ENCODE measurements around the gene ANP32B. TPM values are rescaled to one million over a fixed set of nuclear protein-coding genes. Genes with fewer than 3 reads are reported as not detected.

The ANP32B gene
- total RNA-seq, 3 donors from 2014 or later (not counting 1 experiment from before 2014, with no cell fraction given), result 89.9 to 107 (median 100) TPM

- Histone ChIP-seq H3K9me3 (ENCODE audit: control insufficient read depth, insufficient read depth, low read length) (no peaks in the 10 kb centered on the region), H3K27me3 (ENCODE audit: control insufficient read depth, insufficient read depth, low read length) (no peaks in the 10 kb centered on the region), H3K27ac (ENCODE audit: low read length) (no peak overlapping the region), H3K4me1 (ENCODE audit: control insufficient read depth, insufficient read depth, low read length) (peaks cover 4% of the 10 kb centered on the region), H3K4me3 (ENCODE audit: low read length) (no peak overlapping the region), H3K36me3 (ENCODE audit: control insufficient read depth, insufficient read depth, low read length) (no peaks in the 10 kb centered on the region)
- WGBS (ENCODE audit: insufficient coverage), result 35% methylated on average over 18 of the region's 20 CpGs
- intact Hi-C loops (cut with micrococcal nuclease), result loop anchor here (1.0 to 10.0 kb wide), 3 partner anchors 53 to 320 kb away; partner anchors contain the start of gene ANP32B
- H3K9me3 Mint-ChIP-seq, result no peaks in the 10 kb centered on the region
- peaks cover 0 to 5% of the 10 kb centered on the region in 2 donors for H3K27me3 Mint-ChIP-seq (ENCODE audit: low read depth in 2 of 2)
- no peaks in the 10 kb centered on the region for H3K36me3 Mint-ChIP-seq
- H3K27ac Mint-ChIP-seq, result peak overlapping the region in 1 of 2 donors; percentile 42
- TF ChIP-seq CTCF (IDR thresholded peaks at IDR 0.05), result peak; percentile 78
- H3K4me3 Mint-ChIP-seq, result no peak overlapping the region
- peak; percentile 82 to 97 for DNase-seq
- peaks cover 7 to 9% of the 10 kb centered on the region in 2 donors for H3K4me1 Mint-ChIP-seq
- ATAC-seq, result peak; percentile 96 to 100 (median 100)
Measured at GRCh38 chr9:98034593-98035546, 51.7 kb downstream of the ANP32B start.

GRCh38 chr9:98037357-98037756, 54.2 kb downstream of the ANP32B start:
- no peak overlapping the region for H3K27ac ChIP-seq (ENCODE audit: low read length)
- no peaks in the 10 kb centered on the region for H3K36me3 ChIP-seq (ENCODE audit: control insufficient read depth, insufficient read depth, low read length)
- intact Hi-C loops (cut with micrococcal nuclease), result loop anchor here (10.0 kb wide), 1 partner anchor 323 kb away; no protein-coding TSS in a partner anchor
- Mint-ChIP-seq H3K36me3 (no peaks in the 10 kb centered on the region), H3K27ac (no peak overlapping the region), H3K4me3 (no peak overlapping the region), H3K27me3 (ENCODE audit: low read depth in 2 of 2) (peaks cover 0 to 6% of the 10 kb centered on the region in 2 donors), H3K9me3 (no peaks in the 10 kb centered on the region), H3K4me1 (peaks cover 7 to 9% of the 10 kb centered on the region in 2 donors)
- ATAC-seq (no peak), DNase-seq (no peak)
- peaks cover 4% of the 10 kb centered on the region for H3K4me1 ChIP-seq (ENCODE audit: control insufficient read depth, insufficient read depth, low read length)
- H3K9me3 ChIP-seq (ENCODE audit: control insufficient read depth, insufficient read depth, low read length), result no peaks in the 10 kb centered on the region
- TF ChIP-seq CTCF (IDR thresholded peaks at IDR 0.05), result no peak
- H3K27me3 ChIP-seq (ENCODE audit: control insufficient read depth, insufficient read depth, low read length), result no peaks in the 10 kb centered on the region
- no peak overlapping the region for H3K4me3 ChIP-seq (ENCODE audit: low read length)

GRCh38 chr9:98038958-98039357, 55.8 kb downstream of the ANP32B start:
- no peak for DNase-seq
- H3K27me3 Mint-ChIP-seq (ENCODE audit: low read depth in 2 of 2), result peaks cover 0 to 6% of the 10 kb centered on the region in 2 donors
- peaks cover 7 to 9% of the 10 kb centered on the region in 2 donors for H3K4me1 Mint-ChIP-seq
- no peaks in the 10 kb centered on the region for H3K9me3 ChIP-seq (ENCODE audit: control insufficient read depth, insufficient read depth, low read length)
- H3K36me3 Mint-ChIP-seq, result no peaks in the 10 kb centered on the region
- H3K27ac ChIP-seq (ENCODE audit: low read length), result no peak overlapping the region
- no peak overlapping the region for H3K27ac Mint-ChIP-seq
- TF ChIP-seq CTCF (IDR thresholded peaks at IDR 0.05), result no peak
- no peak for ATAC-seq
- peaks cover 4% of the 10 kb centered on the region for H3K4me1 ChIP-seq (ENCODE audit: control insufficient read depth, insufficient read depth, low read length)
- intact Hi-C loops (cut with micrococcal nuclease), result loop anchor here (10.0 kb wide), 1 partner anchor 324 kb away; no protein-coding TSS in a partner anchor
- no peaks in the 10 kb centered on the region for H3K36me3 ChIP-seq (ENCODE audit: control insufficient read depth, insufficient read depth, low read length)
- H3K9me3 Mint-ChIP-seq, result no peaks in the 10 kb centered on the region
- WGBS (ENCODE audit: insufficient coverage), result 80% methylated on average over 8 of the region's 8 CpGs
- H3K4me3 Mint-ChIP-seq, result no peak overlapping the region
- H3K27me3 ChIP-seq (ENCODE audit: control insufficient read depth, insufficient read depth, low read length), result no peaks in the 10 kb centered on the region
- no peak overlapping the region for H3K4me3 ChIP-seq (ENCODE audit: low read length)

Measured in natural killer cell (primary cell).